GM23248 (cell line): ENCODE data around the gene CREB5. TPM values are rescaled to one million over a fixed set of nuclear protein-coding genes. Genes with fewer than 3 reads are reported as not detected.
"Not testable (repeated sequence)": the region's sequence is repeated elsewhere in the genome, so short reads cannot be mapped to it uniquely, and the experiment has no call there.

ENCODE experiments used
- DNase-seq: peaks from one replicate; pipeline ENCODE4 v3.0.0-alpha.2; 2015
- H2AFZ ChIP-seq: fragments of 200-600 bp; sonication (generic); 2 replicates; pipeline ENCODE4 v1.6.1; 2016; ENCODE audit warnings: antibody characterized with exemption
- H3F3A ChIP-seq: fragments of 200-600 bp; sonication (generic); 2 replicates; pipeline ENCODE4 v1.6.1; 2016; ENCODE audit warnings: mild to moderate bottlenecking, antibody characterized with exemption, mixed run types; ENCODE audit not compliant: insufficient read depth
- H3K27ac ChIP-seq: fragments of 200-600 bp; sonication (generic); 2 replicates; pipeline ENCODE4 v1.5.1; 2016; ENCODE audit warnings: mild to moderate bottlenecking
- H3K27me3 ChIP-seq: fragments of 200-600 bp; sonication (generic); replicated peaks from 2 replicates; pipeline ENCODE4 v1.6.1; 2016; ENCODE audit warnings: mild to moderate bottlenecking; ENCODE audit not compliant: insufficient read depth
- H3K36me3 ChIP-seq: fragments of 200-600 bp; sonication (generic); 2 replicates; pipeline ENCODE4 v1.6.1; 2016; ENCODE audit warnings: low read depth, mild to moderate bottlenecking
- H3K4me1 ChIP-seq: fragments of 200-600 bp; sonication (generic); 2 replicates; pipeline ENCODE4 v1.6.1; 2016; ENCODE audit warnings: mild to moderate bottlenecking; ENCODE audit not compliant: insufficient read depth
- H3K4me2 ChIP-seq: fragments of 200-600 bp; sonication (generic); one replicate; pipeline ENCODE4 v1.6.1; 2016; ENCODE audit warnings: mild to moderate bottlenecking; ENCODE audit not compliant: unreplicated experiment
- H3K4me3 ChIP-seq: fragments of 200-600 bp; sonication (generic); 2 replicates; pipeline ENCODE4 v1.5.1; 2016; ENCODE audit warnings: mild to moderate bottlenecking
- H3K79me2 ChIP-seq: fragments of 200-600 bp; sonication (generic); 2 replicates; pipeline ENCODE4 v1.6.1; 2016; ENCODE audit warnings: mild to moderate bottlenecking; ENCODE audit not compliant: insufficient read depth
- H3K9ac ChIP-seq: fragments of 200-600 bp; sonication (generic); 2 replicates; pipeline ENCODE4 v1.6.1; 2016; ENCODE audit warnings: mild to moderate bottlenecking
- H3K9me2 ChIP-seq: fragments of 200-600 bp; sonication (generic); 2 replicates; pipeline ENCODE4 v1.6.1; 2016; ENCODE audit warnings: mixed run types, mild to moderate bottlenecking, moderate library complexity; ENCODE audit not compliant: insufficient read depth
- H3K9me3 ChIP-seq: fragments of 200-600 bp; sonication (generic); one replicate; pipeline ENCODE4 v1.6.1; 2017; ENCODE audit warnings: low read depth
- H4K20me1 ChIP-seq: fragments of 200-600 bp; sonication (generic); 2 replicates; pipeline ENCODE4 v1.6.0; 2016; ENCODE audit not compliant: insufficient read depth
- EZH2 ChIP-seq: fragments of 200-600 bp; sonication (generic); IDR thresholded peaks from 2 replicates; pipeline ENCODE4 v1.6.1; 2018; ENCODE audit warnings: antibody characterized with exemption, mild to moderate bottlenecking; ENCODE audit not compliant: insufficient read depth, poor library complexity, severe bottlenecking
- EZH2phosphoT487 ChIP-seq: fragments of 200-600 bp; sonication (generic); IDR thresholded peaks from 2 replicates; pipeline ENCODE4 v1.6.1; 2018; ENCODE audit warnings: antibody characterized with exemption, moderate library complexity, mild to moderate bottlenecking, low read depth; ENCODE audit not compliant: insufficient read depth
- WGBS, 2 experiments: methylation state at CpG; one replicate each; pipeline ENCODE4 v1.1.6; 2015 to 2017; ENCODE audit warnings: low lambda C conversion rate in 2 of 2, low coverage in 1 of 2; ENCODE audit errors: missing lambda C conversion rate in 2 of 2; 5-methylcytosine and 5-hydroxymethylcytosine counted together
- in situ Hi-C: fragments of 300-500 bp; cut with MboI; formaldehyde crosslinking; loops from 2 replicates; pipeline ENCODE4 v1.15.0; 2020
- polyA plus RNA-seq: library from polyadenylated mRNA; unstranded; fragments of >200 nt; fragmentation: Nextera tagmentation; extraction: Ambion mirVana; gene quantifications from 2 replicates; pipeline ENCODE4 v1.2.1, GENCODE V29; 2016
- total RNA-seq: library from RNA; depleted of rRNA; stranded (reverse); fragments of >200 nt; shearing (Covaris generic); gene quantifications from 2 replicates; pipeline ENCODE4 v1.2.3, GENCODE V29; 2014

CREB5 gene
- total and polyA plus RNA-seq, 2 experiments from 2014 or later: 13.6 to 19.2 TPM

DNA sequence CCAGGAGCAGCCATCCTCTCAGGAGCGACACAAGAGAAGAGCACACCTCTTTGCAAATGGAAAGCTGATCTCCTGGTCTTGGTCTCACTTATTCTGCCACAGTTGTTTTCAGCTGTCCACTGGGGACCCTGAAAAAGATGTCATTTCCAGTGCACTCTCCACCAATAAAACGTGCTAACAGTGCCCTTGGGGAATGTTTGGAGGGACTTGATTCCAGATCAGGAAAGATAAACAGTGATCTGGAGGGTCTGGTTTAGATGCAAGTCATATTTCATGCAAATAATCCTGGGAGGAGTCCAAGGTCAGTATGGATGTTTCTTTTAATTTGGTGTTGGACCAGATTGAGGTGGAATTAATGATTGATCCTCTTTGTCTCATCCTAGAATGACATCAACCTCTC lies 185.0 kb downstream of the CREB5 start:
- H3K9ac ChIP-seq: no peak overlapping the region
- no peaks in the 10 kb centered on the region for H3K27me3 ChIP-seq
- peaks cover 15% of the 10 kb centered on the region; the same call in 1 of the 2 replicates for H3F3A ChIP-seq
- no peak overlapping the region for H3K4me3 ChIP-seq
- no peak overlapping the region for H3K4me2 ChIP-seq
- no peaks in the 10 kb centered on the region for H3K79me2 ChIP-seq
- no peak for DNase-seq
- in situ Hi-C loops: no loop called here
- 94 to 100% methylated on average over 2 of the region's 2 CpGs for whole genome bisulfite sequencing, 2 experiments
- no peak overlapping the region for H2AFZ ChIP-seq
- no peaks in the 10 kb centered on the region for H3K36me3 ChIP-seq
- no peaks in the 10 kb centered on the region for H3K9me2 ChIP-seq
- no peaks in the 10 kb centered on the region for H3K9me3 ChIP-seq
- H3K4me1 ChIP-seq: peaks cover 10% of the 10 kb centered on the region
- TF ChIP-seq EZH2 (no peak), EZH2phosphoT487 (no peak)
- H4K20me1 ChIP-seq: no peaks in the 10 kb centered on the region
- no peak overlapping the region for H3K27ac ChIP-seq

DNA sequence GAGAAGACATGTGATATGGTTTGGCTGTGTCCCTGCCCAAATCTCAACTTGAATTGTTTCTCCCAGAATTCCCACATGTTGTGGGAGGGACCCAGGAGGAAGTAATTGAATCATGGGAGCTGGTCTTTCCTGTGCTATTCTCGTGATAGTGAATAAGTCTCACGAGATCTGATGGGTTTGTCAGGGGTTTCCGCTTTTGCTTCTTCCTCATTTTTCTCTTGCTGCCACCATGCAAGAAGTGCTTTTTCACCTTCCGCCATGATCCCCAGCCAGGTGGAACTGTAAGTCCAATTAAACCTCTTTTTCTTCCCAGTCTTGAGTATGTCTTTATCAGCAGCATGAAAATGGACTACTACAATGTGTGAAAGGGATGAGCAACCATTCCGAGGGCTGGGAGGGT lies 185.7 kb downstream of the CREB5 start:
- H3K27me3 ChIP-seq, H3K9me2 ChIP-seq, H3K9ac ChIP-seq, H3K27ac ChIP-seq, H3K4me2 ChIP-seq, in situ Hi-C loops, H3K9me3 ChIP-seq, H3K4me3 ChIP-seq, DNase-seq, H3K79me2 ChIP-seq, H2AFZ ChIP-seq, H3K36me3 ChIP-seq, H4K20me1 ChIP-seq: not testable (repeated sequence)
- H3F3A ChIP-seq: peaks cover 15% of the 10 kb centered on the region; the same call in 1 of the 2 replicates
- 95% methylated on average over 5 of the region's 5 CpGs for WGBS, 2 experiments
- H3K4me1 ChIP-seq: peaks cover 10% of the 10 kb centered on the region

DNA sequence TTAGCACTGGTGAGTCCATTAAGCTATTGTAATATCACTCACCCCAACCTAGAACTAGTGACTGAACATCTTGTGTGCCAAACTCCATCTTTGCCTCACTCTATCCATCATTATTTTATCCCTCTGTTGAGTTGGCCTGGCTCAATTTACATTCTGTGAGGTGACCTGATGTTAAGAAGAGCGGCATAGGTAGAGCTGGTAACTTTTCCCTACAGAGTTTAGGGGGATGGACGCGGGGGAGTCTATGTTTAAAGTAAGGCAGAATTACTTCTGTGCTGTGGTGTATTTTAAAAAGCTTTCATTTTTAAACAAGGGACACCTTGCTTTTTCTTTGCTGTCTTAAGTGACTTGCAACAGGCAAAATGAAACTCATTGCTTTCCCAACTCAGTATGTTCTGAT lies 186.3 kb downstream of the CREB5 start:
- Histone ChIP-seq H3K9me2 (no peaks in the 10 kb centered on the region), H3K4me2 (no peak overlapping the region), H4K20me1 (no peaks in the 10 kb centered on the region), H3K4me1 (peaks cover 10% of the 10 kb centered on the region), H3K36me3 (no peaks in the 10 kb centered on the region), H3K9me3 (no peaks in the 10 kb centered on the region), H3K27ac (no peak overlapping the region), H2AFZ (no peak overlapping the region), H3F3A (peaks cover 15% of the 10 kb centered on the region; the same call in 1 of the 2 replicates), H3K4me3 (no peak overlapping the region), H3K9ac (no peak overlapping the region), H3K79me2 (no peaks in the 10 kb centered on the region), H3K27me3 (no peaks in the 10 kb centered on the region)
- 82 to 92% methylated on average over 3 of the region's 3 CpGs for WGBS, 2 experiments
- no peak for TF ChIP-seq EZH2
- no peak for TF ChIP-seq EZH2phosphoT487
- no peak for DNase-seq
- in situ Hi-C loops: no loop called here

DNA sequence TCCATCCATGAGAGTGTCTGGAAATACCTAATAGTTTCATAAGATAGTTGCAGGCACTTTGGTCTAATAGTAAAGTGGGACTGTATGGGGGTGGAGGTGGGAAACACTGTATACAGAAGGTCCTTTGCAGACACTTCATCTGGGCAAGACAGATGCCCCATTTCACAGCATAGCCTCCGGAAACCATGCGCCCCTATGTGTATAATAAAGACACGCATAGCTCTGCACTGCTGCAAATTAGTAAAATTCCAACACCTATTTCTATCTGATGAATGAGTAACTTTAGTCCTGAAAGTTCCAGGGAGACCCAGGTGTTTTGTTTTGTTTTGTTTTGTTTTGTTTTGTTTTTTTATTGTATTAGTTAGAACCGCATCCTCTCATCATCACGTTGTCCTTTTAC lies 187.1 kb downstream of the CREB5 start:
- Histone ChIP-seq H3F3A (peaks cover 15% of the 10 kb centered on the region; the same call in 1 of the 2 replicates), H3K4me2 (no peak overlapping the region), H3K9ac (no peak overlapping the region), H3K9me3 (no peaks in the 10 kb centered on the region), H2AFZ (no peak overlapping the region), H3K4me3 (no peak overlapping the region), H3K79me2 (no peaks in the 10 kb centered on the region), H3K27ac (no peak overlapping the region), H3K9me2 (no peaks in the 10 kb centered on the region), H4K20me1 (no peaks in the 10 kb centered on the region), H3K36me3 (no peaks in the 10 kb centered on the region), H3K27me3 (no peaks in the 10 kb centered on the region), H3K4me1 (peaks cover 10% of the 10 kb centered on the region)
- WGBS, 2 experiments: 95 to 97% methylated on average over 5 of the region's 5 CpGs
- no peak for TF ChIP-seq EZH2phosphoT487
- TF ChIP-seq EZH2: no peak
- in situ Hi-C loops: no loop called here
- DNase-seq: no peak

DNA sequence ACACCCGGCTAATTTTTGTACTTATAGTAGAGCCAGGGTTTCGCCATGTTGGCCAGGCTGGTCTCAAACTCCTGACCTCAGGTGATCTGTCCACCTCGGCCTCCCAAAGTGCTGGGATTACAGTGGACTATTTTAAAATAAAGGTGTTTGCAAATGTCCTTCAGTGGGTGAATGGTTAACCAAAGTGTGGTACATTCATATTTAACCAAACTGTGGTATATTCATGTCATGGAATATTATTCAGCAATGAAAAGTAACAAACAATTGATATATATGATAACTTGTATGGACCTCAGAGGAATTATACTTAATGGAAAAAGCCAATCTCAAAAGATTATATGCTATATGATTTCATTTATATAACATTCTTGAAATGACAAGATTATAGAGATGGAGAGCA lies 190.0 kb downstream of the CREB5 start:
- in situ Hi-C loops: no loop called here
- no peaks in the 10 kb centered on the region for H3K27me3 ChIP-seq

More for the DNA sequence above, 190.0 kb downstream of the CREB5 start:
- no peak overlapping the region for H3K4me3 ChIP-seq
- no peak for DNase-seq
- TF ChIP-seq EZH2phosphoT487 (no peak), EZH2 (no peak)
- no peak overlapping the region for H2AFZ ChIP-seq
- H3K27ac ChIP-seq: no peak overlapping the region
- no peaks in the 10 kb centered on the region for H3K36me3 ChIP-seq
- H3F3A ChIP-seq: no peaks in the 10 kb centered on the region
- H4K20me1 ChIP-seq: no peaks in the 10 kb centered on the region
- 88 to 93% methylated on average over 3 of the region's 3 CpGs for WGBS, 2 experiments
- no peaks in the 10 kb centered on the region for H3K9me2 ChIP-seq
- H3K9ac ChIP-seq: no peak overlapping the region
- H3K4me2 ChIP-seq: no peak overlapping the region
- H3K9me3 ChIP-seq: no peaks in the 10 kb centered on the region
- no peaks in the 10 kb centered on the region for H3K79me2 ChIP-seq
- no peaks in the 10 kb centered on the region for H3K4me1 ChIP-seq
